Spleen (tissue), 11 donors: ENCODE data around the gene EFL1. TPM values are rescaled to one million over a fixed set of nuclear protein-coding genes. Genes with fewer than 3 reads are reported as not detected.
"Not testable (repeated sequence)": the region's sequence is repeated elsewhere in the genome, so short reads cannot be mapped to it uniquely, and the experiment has no call there.

Experiments used
- DNase-seq: peaks from one replicate; pipeline ENCODE4 v3.0.0-alpha.2; 2020
- H3K27ac ChIP-seq, 8 donors: fragments of 200-600 bp; sonication (generic) in 7 of 8; 1 replicate in 4 of 8; 2 replicates in 4 of 8; pipeline versions ENCODE4 v1.5.0 to v1.8.0; 2016 to 2021; ENCODE audit warnings: inconsistent platforms in 4 of 8, mild to moderate bottlenecking in 4 of 8, moderate library complexity in 1 of 8
- H3K27me3 ChIP-seq, 7 donors: fragments of 200-600 bp; sonication (generic) in 6 of 7; replicated peaks in 1 of 7; 1 replicate in 4 of 7; 2 replicates in 3 of 7; pipeline versions ENCODE4 v1.5.0 to v1.8.0; 2016 to 2021; ENCODE audit warnings: inconsistent platforms in 3 of 7, mild to moderate bottlenecking in 1 of 7
- H3K36me3 ChIP-seq, 6 donors: fragments of 200-600 bp; sonication (generic) in 5 of 6; 1 replicate in 4 of 6; 2 replicates in 2 of 6; pipeline versions ENCODE4 v1.5.0 to v1.8.0; 2016 to 2021; ENCODE audit warnings: inconsistent platforms in 2 of 6
- H3K4me1 ChIP-seq, 6 donors: fragments of 200-600 bp; sonication (generic) in 5 of 6; 1 replicate in 3 of 6; 2 replicates in 3 of 6; pipeline versions ENCODE4 v1.5.0 to v1.8.0; 2016 to 2021; ENCODE audit warnings: inconsistent platforms in 3 of 6
- H3K4me3 ChIP-seq, 8 donors: fragments of 200-600 bp; sonication (generic) in 7 of 8; 1 replicate in 4 of 8; 2 replicates in 4 of 8; pipeline versions ENCODE4 v1.5.0 to v1.8.0; 2016 to 2021; ENCODE audit warnings: inconsistent platforms in 4 of 8, mild to moderate bottlenecking in 4 of 8, moderate library complexity in 2 of 8
- H3K9me3 ChIP-seq, 8 donors: fragments of 200-600 bp; sonication (generic) in 7 of 8; 1 replicate in 4 of 8; 2 replicates in 4 of 8; pipeline versions ENCODE4 v1.5.0 to v1.8.0; 2016 to 2021; ENCODE audit warnings: inconsistent platforms in 4 of 8
- CTCF ChIP-seq, 11 experiments: fragments of 200-600 bp in 7 of 11; fragments of 450-650 bp in 4 of 11; sonication (generic) in 4 of 11; IDR thresholded peaks in 8 of 11; conservative IDR thresholded peaks in 3 of 11; 1 replicate in 7 of 11; 2 replicates in 4 of 11; pipeline versions ENCODE4 v1.4.0 to v1.8.0; 2016 to 2021; ENCODE audit warnings: antibody characterized with exemption in 11 of 11, inconsistent platforms in 4 of 11, mild to moderate bottlenecking in 1 of 11
- POLR2A ChIP-seq, 3 donors: fragments of 450-650 bp; IDR thresholded peaks; one replicate each; pipeline ENCODE4 v1.5.1; 2017; ENCODE audit warnings: antibody characterized with exemption in 3 of 3, mild to moderate bottlenecking in 1 of 3
- POLR2AphosphoS5 ChIP-seq, 3 donors: sonication (generic); formaldehyde crosslinking; IDR thresholded peaks; one replicate each; pipeline ENCODE4 v1.5.1; 2017; ENCODE audit warnings: antibody characterized with exemption in 3 of 3
- WGBS, 5 donors: extraction: QIAGEN DNeasy Blood & Tissue Kit in 3 of 5; methylation state at CpG; one replicate each; pipeline versions ENCODE4 v1.1.5 to v1.1.7; 2013 to 2018; 5-methylcytosine and 5-hydroxymethylcytosine counted together
- intact Hi-C: fragments of 100-400 bp; cut with DNase I; formaldehyde crosslinking; loops from one replicate; pipeline ENCODE4 v1.15.0; 2023; ENCODE audit warnings: low total_unique reads
- polyA plus RNA-seq, 3 donors: library from polyadenylated mRNA; stranded (reverse); fragments of 200-250 nt; gene quantifications; one replicate each; pipeline ENCODE4 v1.2.1, GENCODE V29; 2013
- total RNA-seq, 7 donors: library from RNA; depleted of rRNA in 3 of 7; stranded (reverse); fragments of >200 nt in 3 of 7; fragmentation: NEBNext Ultra II Directional in 4 of 7; extraction: Animal tissue kit (Norgen Biotek cat#: 25700) in 4 of 7; gene quantifications; one replicate each; pipeline versions ENCODE4 v1.1.0 to v1.2.1, GENCODE V29; 2016 to 2021
- donor health status: healthy with polysubstance abuse.
- donor health status: DM: no; HTN: no; CAD: no; lungs with moderate emphysema.
- donor health status: DM: no; HTN: no; CAD: no.
- donor health status: Bipolar disorder and iron deficiency.
- donor health status: healthy.
- donor health status: DM: no; HTN: no; CAD: no.
- donor health status: DM: yes; HTN: yes; CAD: no.

The EFL1 gene
- total and polyA plus RNA-seq, 10 donors, result 3.1 to 21.9 (median 17.4) TPM

- WGBS, 5 donors, result 73 to 94% (median 88%) methylated on average over 4 of the region's 4 CpGs
Measured at GRCh38 chr15:82282386-82282785, 19.9 kb upstream of the EFL1 start.

GRCh38 chr15:82281276-82281675, 18.7 kb upstream of the EFL1 start:
- H3K27ac ChIP-seq, H3K9me3 ChIP-seq, H3K27me3 ChIP-seq, H3K4me3 ChIP-seq, intact Hi-C loops, H3K4me1 ChIP-seq, H3K36me3 ChIP-seq, DNase-seq: not testable (repeated sequence)
- TF ChIP-seq CTCF (IDR thresholded peaks at IDR 0.05 in 8 of 11, conservative IDR thresholded peaks at IDR 0.05 in 3 of 11), result peak in 6 of 11 experiments; percentile 23 to 41 (median 27)

More at GRCh38 chr15:82282386-82282785, 19.9 kb upstream of the EFL1 start:
- Histone ChIP-seq H3K4me1 (peaks cover 0 to 19% (median 17%) of the 10 kb centered on the region in 6 donors), H3K27ac (peak overlapping the region in 1 of 8 donors; percentile 15)
- H3K36me3 ChIP-seq, intact Hi-C loops, H3K27me3 ChIP-seq, DNase-seq, H3K9me3 ChIP-seq, H3K4me3 ChIP-seq: not testable (repeated sequence)

- Histone ChIP-seq H3K27me3 (peaks cover 0 to 6% (median 0%) of the 10 kb centered on the region in 7 donors), H3K4me3 (no peak overlapping the region), H3K36me3 (no peaks in the 10 kb centered on the region), H3K9me3 (peaks cover 0 to 18% (median 8%) of the 10 kb centered on the region in 8 donors), H3K4me1 (no peaks in the 10 kb centered on the region), H3K27ac (no peak overlapping the region)
- no peak for TF ChIP-seq POLR2A (IDR thresholded peaks at IDR 0.05)
- TF ChIP-seq CTCF (IDR thresholded peaks at IDR 0.05 in 8 of 11, conservative IDR thresholded peaks at IDR 0.05 in 3 of 11), result no peak
- TF ChIP-seq POLR2AphosphoS5 (IDR thresholded peaks at IDR 0.05), result no peak
- no peak for DNase-seq
- intact Hi-C loops, result no loop called here
Measured at GRCh38 chr15:82275410-82275809, 12.9 kb upstream of the EFL1 start.

- WGBS, 5 donors, result 82 to 92% (median 85%) methylated on average over 2 of the region's 2 CpGs
- intact Hi-C loops, result no loop called here
- DNase-seq, result no peak
- no peak overlapping the region for H3K4me3 ChIP-seq
- peaks cover 0 to 6% (median 0%) of the 10 kb centered on the region in 7 donors for H3K27me3 ChIP-seq
- H3K4me1 ChIP-seq, result peaks cover 0 to 3% (median 0%) of the 10 kb centered on the region in 6 donors
- no peak overlapping the region for H3K27ac ChIP-seq
- peaks cover 0 to 16% (median 8%) of the 10 kb centered on the region in 8 donors for H3K9me3 ChIP-seq
- H3K36me3 ChIP-seq, result no peaks in the 10 kb centered on the region
- no peak for TF ChIP-seq POLR2A (IDR thresholded peaks at IDR 0.05)
Measured at GRCh38 chr15:82272154-82272553, 9.6 kb upstream of the EFL1 start.

- H3K36me3 ChIP-seq, H3K9me3 ChIP-seq, H3K27me3 ChIP-seq, intact Hi-C loops, DNase-seq, H3K4me3 ChIP-seq, H3K27ac ChIP-seq: not testable (repeated sequence)
- H3K4me1 ChIP-seq, result peaks cover 0 to 21% (median 3%) of the 10 kb centered on the region in 6 donors
- WGBS, 5 donors, result 17 to 71% (median 55%) methylated on average over 2 of the region's 2 CpGs
Measured at GRCh38 chr15:82268454-82268853, 5.9 kb upstream of the EFL1 start.

- H3K36me3 ChIP-seq, H3K27me3 ChIP-seq, H3K4me3 ChIP-seq, H3K9me3 ChIP-seq, intact Hi-C loops, DNase-seq: not testable (repeated sequence)
- 72 to 90% (median 81%) methylated on average over 2 of the region's 2 CpGs for WGBS, 5 donors
- H3K4me1 ChIP-seq, result peaks cover 7 to 29% (median 9%) of the 10 kb centered on the region in 6 donors
- peak overlapping the region in 2 of 8 donors; percentile 54 to 55 for H3K27ac ChIP-seq
Measured at GRCh38 chr15:82267137-82267536, 4.6 kb upstream of the EFL1 start.
